IMR-90 (cell line): ENCODE results near the gene TCFL5. TPM values are rescaled to one million over a fixed set of nuclear protein-coding genes. Genes with fewer than 3 reads are reported as not detected.
A peak's percentile ranks its signal among the peaks of the same experiment; 100 is the strongest.

Experiments
- ATAC-seq: fragments of 200-7000 bp; cut with Tn5 transposase; 2 replicates; pipeline ENCODE4 v1.9.1; 2020; ENCODE audit warnings: low read depth, mild to moderate bottlenecking, moderate library complexity
- BruUV-seq: library from RNA; stranded (reverse); fragments of 400-500 nt; replicated peaks from 2 replicates; lab custom pipeline; 2021; lab: Mats Ljungman, UMichigan
- CTCF ChIA-PET: fragments of 300-600 bp; formaldehyde crosslinking; extraction: SDS; loops from one replicate; lab custom pipeline; 2021; ENCODE audit warnings: antibody characterized with exemption; lab: Yijun Ruan, JAX
- POLR2A ChIA-PET: fragments of 300-600 bp; sonication (Branson Sonifier 250); formaldehyde crosslinking; loops from one replicate; lab custom pipeline; 2022; ENCODE audit warnings: antibody characterized with exemption; ENCODE audit not compliant: unreplicated experiment; lab: Charles Lee
- DNase-seq: peaks from one replicate; pipeline ENCODE4 v3.0.0; 2013
- H2AFZ ChIP-seq: replicated peaks from 2 replicates; pipeline ENCODE3; 2013; ENCODE audit warnings: low read length, mild to moderate bottlenecking; ENCODE audit not compliant: poor library complexity
- H2AK5ac ChIP-seq: 2 replicates; pipeline ENCODE4 v1.6.1; 2013; ENCODE audit warnings: low read depth, low read length, inconsistent platforms
- H2AK9ac ChIP-seq: replicated peaks from 2 replicates; pipeline ENCODE3; 2013; ENCODE audit warnings: mild to moderate bottlenecking, low read depth, low read length, moderate library complexity; ENCODE audit not compliant: poor library complexity
- H2BK120ac ChIP-seq: 2 replicates; pipeline ENCODE4 v1.6.1; 2013; ENCODE audit warnings: low read depth, low read length, inconsistent platforms
- H2BK15ac ChIP-seq: 3 replicates; pipeline ENCODE4 v1.6.1; 2013; ENCODE audit warnings: low read depth, low read length, inconsistent platforms
- H2BK20ac ChIP-seq: 2 replicates; pipeline ENCODE4 v1.6.1; 2013; ENCODE audit warnings: low read depth, mild to moderate bottlenecking, inconsistent platforms, low read length, moderate library complexity
- H2BK5ac ChIP-seq: 2 replicates; pipeline ENCODE4 v1.6.1; 2013; ENCODE audit warnings: mild to moderate bottlenecking, low read depth, low read length, inconsistent platforms; ENCODE audit not compliant: poor library complexity, severe bottlenecking
- H3K14ac ChIP-seq: replicated peaks from 2 replicates; pipeline ENCODE4 v1.6.1; 2013; ENCODE audit warnings: low read depth, low read length, inconsistent platforms
- H3K18ac ChIP-seq: 2 replicates; pipeline ENCODE4 v1.6.1; 2013; ENCODE audit warnings: low read depth, low read length, control low read depth
- H3K23ac ChIP-seq: 2 replicates; pipeline ENCODE4 v1.6.1; 2013; ENCODE audit warnings: low read depth, low read length, inconsistent platforms
- H3K27ac ChIP-seq: 2 replicates; pipeline ENCODE4 v1.5.1; 2013; ENCODE audit warnings: mild to moderate bottlenecking, control low read depth, low read length; ENCODE audit not compliant: insufficient read depth
- H3K27me3 ChIP-seq: 2 replicates; pipeline ENCODE4 v1.6.1; 2013; ENCODE audit warnings: low read length; ENCODE audit not compliant: control insufficient read depth, insufficient read depth
- H3K36me3 ChIP-seq: 2 replicates; pipeline ENCODE4 v1.6.1; 2013; ENCODE audit warnings: low read length, mixed read lengths; ENCODE audit not compliant: control insufficient read depth, insufficient read depth
- H3K4ac ChIP-seq: 2 replicates; pipeline ENCODE4 v1.6.1; 2013; ENCODE audit warnings: low read depth, low read length, inconsistent platforms
- H3K4me1 ChIP-seq: 2 replicates; pipeline ENCODE4 v1.6.1; 2013; ENCODE audit warnings: low read length, mixed read lengths; ENCODE audit not compliant: control insufficient read depth, insufficient read depth
- H3K4me2 ChIP-seq: 2 replicates; pipeline ENCODE4 v1.6.1; 2013; ENCODE audit warnings: low read depth, mild to moderate bottlenecking, control low read depth, low read length, moderate library complexity
- H3K4me3 ChIP-seq: 2 replicates; pipeline ENCODE4 v1.5.1; 2013; ENCODE audit warnings: low read depth, mild to moderate bottlenecking, control low read depth, low read length, moderate library complexity; ENCODE audit not compliant: insufficient read depth
- H3K56ac ChIP-seq: 2 replicates; pipeline ENCODE4 v1.6.1; 2013; ENCODE audit warnings: low read length, inconsistent platforms; ENCODE audit not compliant: insufficient read depth; ENCODE audit errors: extremely low read depth
- H3K79me1 ChIP-seq, 2 experiments: 2 replicates each; pipeline ENCODE4 v1.6.1; 2013; ENCODE audit warnings: low read length in 2 of 2, inconsistent platforms in 1 of 2, low read depth in 1 of 2
- H3K9ac ChIP-seq: 2 replicates; pipeline ENCODE4 v1.6.1; 2013; ENCODE audit warnings: low read depth, low read length, control low read depth
- H3K9me1 ChIP-seq: 2 replicates; pipeline ENCODE4 v1.6.1; 2013; ENCODE audit warnings: low read length, inconsistent platforms; ENCODE audit not compliant: insufficient read depth
- H3K9me3 ChIP-seq: 2 replicates; pipeline ENCODE4 v1.6.1; 2013; ENCODE audit warnings: low read length; ENCODE audit not compliant: control insufficient read depth, insufficient read depth
- H4K20me1 ChIP-seq: 2 replicates; pipeline ENCODE4 v1.6.1; 2013; ENCODE audit warnings: low read length, inconsistent platforms; ENCODE audit not compliant: insufficient read depth
- H4K5ac ChIP-seq: 2 replicates; pipeline ENCODE4 v1.6.1; 2013; ENCODE audit warnings: mild to moderate bottlenecking, low read depth, low read length, control low read depth
- H4K8ac ChIP-seq, 2 experiments: 2 replicates each; pipeline ENCODE4 v1.6.1; 2013; ENCODE audit warnings: low read depth in 2 of 2, low read length in 2 of 2, control low read depth in 1 of 2, inconsistent platforms in 1 of 2
- H4K91ac ChIP-seq: 2 replicates; pipeline ENCODE4 v1.6.1; 2013; ENCODE audit warnings: low read depth, low read length, inconsistent platforms; ENCODE audit not compliant: insufficient read depth
- ELK1 ChIP-seq: fragments of 150-350 bp; IDR thresholded peaks from 2 replicates; pipeline ENCODE4 v1.6.1; 2016; ENCODE audit warnings: low read depth, mild to moderate bottlenecking, low read length, moderate library complexity, borderline replicate concordance
- MAZ ChIP-seq: IDR thresholded peaks from 2 replicates; pipeline ENCODE4 v1.6.1; 2012; ENCODE audit warnings: low read depth, mild to moderate bottlenecking, low read length, improper control_type of control experiment, moderate library complexity, borderline replicate concordance
- WGBS, 2 experiments: methylation state at CpG; one replicate each; pipeline versions ENCODE4 v1.1.5 to v1.1.7; 2013; ENCODE audit warnings: missing lambda C conversion rate in 2 of 2; ENCODE audit not compliant: insufficient read length in 1 of 2; ENCODE audit errors: extremely low coverage in 2 of 2; 5-methylcytosine and 5-hydroxymethylcytosine counted together
- dilution Hi-C: fragments of 300-500 bp; cut with HindIII; formaldehyde crosslinking; loops from one replicate; pipeline ENCODE4 v1.14.3; 2018; ENCODE audit warnings: low sequenced_read_pairs; ENCODE audit not compliant: unreplicated experiment
- in situ Hi-C: fragments of 300-500 bp; cut with MboI; formaldehyde crosslinking; loops from 3 replicates; pipeline ENCODE4 v1.14.3; 2019; ENCODE audit warnings: low sequenced_read_pairs, inconsistent platforms, mixed read lengths
- intact Hi-C: fragments of 100-400 bp; cut with micrococcal nuclease; formaldehyde crosslinking; loops from 2 replicates; pipeline ENCODE4 v1.10.0; 2022
- polyA plus RNA-seq, 3 experiments: library from polyadenylated mRNA; depleted of rRNA; stranded (reverse); fragments of >200 nt; gene quantifications; 2 replicates each; pipeline ENCODE4 v1.2.3, GENCODE V29; 2012; ENCODE audit warnings: low replicate concordance in 1 of 3
- total RNA-seq: library from RNA; depleted of rRNA; stranded (reverse); fragments of >200 nt; gene quantifications from 2 replicates; pipeline ENCODE4 v1.2.3, GENCODE V29; 2012

The TCFL5 gene
- total and polyA plus RNA-seq, 2 of the 4 experiments (the other 2 are of a cell fraction): 6.0 to 8.2 TPM

GRCh38 chr20:62859721-62860120, 1.9 kb downstream of the TCFL5 start:
- ChIA-PET CTCF (interaction anchor here (0.9 kb wide), 1 partner anchor 11 kb away, joined by 3 read pairs; no protein-coding TSS in a partner anchor), POLR2A (no interaction called here)
- no peak overlapping the region for H3K4ac ChIP-seq
- no peak overlapping the region for H3K14ac ChIP-seq
- H3K9ac ChIP-seq: no peak overlapping the region
- no peak overlapping the region for H4K8ac ChIP-seq
- H3K23ac ChIP-seq: no peak overlapping the region
- no peak for DNase-seq
- H4K20me1 ChIP-seq: peaks cover 19% of the 10 kb centered on the region
- no peak overlapping the region for H2AK5ac ChIP-seq
- H3K4me3 ChIP-seq: no peak overlapping the region
- no peak overlapping the region for H2BK5ac ChIP-seq
- H3K36me3 ChIP-seq: peaks cover 10% of the 10 kb centered on the region; the same call in 1 of the 2 replicates
- H4K91ac ChIP-seq: no peak overlapping the region
- dilution Hi-C loops: no loop called here
- peaks cover 4% of the 10 kb centered on the region; the same call in 1 of the 2 replicates for H3K9me1 ChIP-seq
- H2BK120ac ChIP-seq: no peak overlapping the region
- no peaks in the 10 kb centered on the region for H3K9me3 ChIP-seq
- H3K27ac ChIP-seq: no peak overlapping the region
- no peak overlapping the region for H3K18ac ChIP-seq
- in situ Hi-C loops: no loop called here
- H4K5ac ChIP-seq: no peak overlapping the region
- H3K4me1 ChIP-seq: 0 out of 2 replicates have a peak, but pooled peaks cover 3% of the 10 kb centered on the region
- no peaks in the 10 kb centered on the region for H3K27me3 ChIP-seq
- H2AFZ ChIP-seq: no peak overlapping the region
- TF ChIP-seq MAZ: no peak
- no peak for TF ChIP-seq ELK1
- 92% methylated on average over 5 of the region's 12 CpGs; no CpG with 5 or more reads in 1 of the 2 experiments for WGBS, 2 experiments
- no peak overlapping the region for H2AK9ac ChIP-seq
- H2BK20ac ChIP-seq: no peak overlapping the region
- intact Hi-C loops: loop anchor here (5.0 kb wide), 1 partner anchor 58 kb away; no protein-coding TSS in a partner anchor
- peak overlapping the region; percentile 88 for H3K4me2 ChIP-seq
- no peak for ATAC-seq
- H3K79me1 ChIP-seq: peaks cover 14 to 45% of the 10 kb centered on the region in 2 experiments
- H2BK15ac ChIP-seq: no peak overlapping the region
- H3K56ac ChIP-seq: no peak overlapping the region
- no TSS peak for BruUV-seq
